Activated effector memory CD4-positive, alpha-beta T cell treated with anti-CD3 and anti-CD28 coated beads, Interleukin-2, amount 50 U/mL, for 16 hours (primary cell): ENCODE results near the gene KCNN3.

Experiments used
- DNase-seq: peaks from one replicate; pipeline ENCODE4 v3.0.0-alpha.2; 2020

The KCNN3 gene

GRCh38 chr1:154767315-154768240 is 102.5 kb downstream of the KCNN3 start:
- peak; percentile 41 for DNase-seq

- peak; percentile 56 for DNase-seq
Measured at GRCh38 chr1:154765970-154766369, 104.1 kb downstream of the KCNN3 start.

DNA sequence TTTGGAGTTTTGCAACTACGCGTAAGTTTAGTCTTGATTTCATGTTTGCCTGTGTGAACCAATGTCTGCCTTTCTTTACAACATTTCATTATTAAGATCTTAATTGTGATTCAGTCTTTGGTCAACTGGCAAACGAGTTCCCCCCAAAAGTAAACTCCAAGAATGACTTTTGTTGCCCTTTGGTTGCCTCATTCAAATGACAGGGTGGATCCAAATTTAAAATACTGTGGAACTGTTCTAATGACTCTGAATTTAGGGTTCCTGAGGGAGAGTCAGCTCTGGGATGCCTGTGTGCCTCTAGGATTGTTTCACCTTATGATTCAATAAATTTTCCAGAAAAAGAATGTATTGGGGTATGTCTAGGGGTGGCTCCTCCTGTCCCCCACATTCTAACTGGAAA is 105.3 kb downstream of the KCNN3 start:
- no peak for DNase-seq

DNA sequence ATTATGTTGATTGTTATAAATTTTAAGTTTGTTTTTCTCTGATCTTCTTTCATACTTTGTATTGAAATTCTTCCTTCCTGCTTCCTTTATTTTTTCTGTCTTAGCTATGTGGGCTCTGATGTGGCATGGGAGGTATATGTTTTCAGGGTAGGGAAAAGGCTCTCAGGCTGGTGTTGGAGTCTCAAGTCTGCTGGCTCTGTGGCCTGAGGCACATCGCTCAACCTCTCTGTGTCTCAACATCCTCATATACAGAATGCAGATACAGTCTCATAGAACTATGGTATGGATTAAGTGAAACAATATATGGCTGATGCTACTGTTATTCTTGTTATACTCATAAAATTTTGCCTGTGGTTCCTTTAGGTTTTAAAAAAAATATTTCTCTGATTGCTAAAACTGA is 105.9 kb downstream of the KCNN3 start:
- no peak for DNase-seq

GRCh38 chr1:154760469-154760933 is 109.6 kb downstream of the KCNN3 start:
- DNase-seq: peak; percentile 95

DNA sequence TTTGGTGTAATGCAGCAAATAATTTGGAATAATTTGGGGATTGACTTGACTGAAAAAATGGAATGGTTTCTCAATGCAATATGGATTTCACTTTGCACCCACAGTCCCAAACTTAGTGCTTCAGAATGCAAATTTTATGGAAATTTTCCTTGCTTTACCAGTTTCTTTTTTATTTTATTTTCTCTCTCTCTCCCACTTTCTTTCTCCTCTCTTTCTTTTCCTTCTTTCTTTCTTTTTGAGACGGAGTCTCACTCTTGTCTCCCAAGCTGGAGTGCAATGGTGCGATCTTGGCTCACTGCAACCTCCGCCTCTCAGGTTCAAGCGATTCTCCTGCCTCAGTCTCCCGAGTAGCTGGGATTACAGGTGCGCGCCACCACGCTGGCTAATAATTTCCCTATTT is 110.3 kb downstream of the KCNN3 start:
- peak; percentile 41 for DNase-seq

DNA sequence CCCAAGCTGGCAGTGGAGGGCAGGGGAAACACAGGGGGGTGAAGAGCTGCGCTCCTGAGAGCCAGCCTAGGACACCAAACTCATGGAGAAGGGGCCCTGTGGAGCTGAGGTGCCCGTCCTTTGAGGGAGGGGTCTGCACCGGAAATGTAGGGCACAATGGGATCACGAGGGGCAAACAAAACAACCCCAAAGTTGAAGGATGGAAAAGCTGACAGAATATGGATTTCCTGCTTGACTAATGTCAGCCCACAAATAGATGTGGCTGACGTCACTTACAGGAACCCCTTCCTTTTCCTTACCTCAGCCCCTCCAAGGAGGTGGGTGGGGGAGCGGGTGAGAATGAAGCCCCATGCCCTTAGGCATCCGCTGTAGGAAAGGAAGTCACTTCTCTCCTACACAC is 110.9 kb downstream of the KCNN3 start:
- DNase-seq: peak; percentile 80

- peak; percentile 45 for DNase-seq
Measured at GRCh38 chr1:154758346-154758745, 111.7 kb downstream of the KCNN3 start.

DNA sequence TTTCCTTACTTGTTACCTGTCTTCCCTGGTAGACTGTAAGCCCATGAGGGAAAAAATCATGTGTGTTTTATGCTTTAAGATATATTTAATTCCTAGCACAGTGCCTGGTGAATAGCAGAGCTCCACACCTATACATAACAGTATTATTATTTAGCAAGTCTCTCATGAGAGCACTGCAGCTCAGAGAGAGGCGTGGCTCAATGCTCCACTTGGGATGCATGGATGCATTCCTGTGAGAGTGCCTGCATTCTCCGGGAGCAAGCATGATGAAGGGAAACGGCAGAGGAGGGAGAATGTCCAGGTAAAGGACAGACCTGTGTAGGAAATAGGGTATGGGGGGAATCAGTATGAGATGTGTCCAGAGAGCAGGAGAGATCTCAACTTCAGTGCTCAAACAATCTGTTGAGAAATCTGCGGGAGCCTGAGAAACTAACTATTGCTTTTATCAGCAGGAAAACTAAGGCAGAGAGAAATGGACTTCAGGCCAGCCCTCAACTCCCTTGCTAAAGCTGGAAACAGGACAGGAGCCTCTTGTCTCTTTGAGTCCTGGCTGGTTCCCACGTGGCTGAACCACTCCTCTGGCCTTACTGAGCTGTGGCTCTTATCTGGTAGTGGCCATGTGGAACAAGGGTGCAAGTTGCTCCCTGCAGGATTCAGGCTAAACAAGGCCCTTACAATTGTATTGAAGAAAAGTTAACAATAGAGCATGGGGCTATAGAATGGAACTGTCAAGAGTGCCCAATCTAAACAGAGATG is 113.1 kb downstream of the KCNN3 start:
- peak; percentile 31 for DNase-seq

GRCh38 chr1:154755858-154756730 is 114.0 kb downstream of the KCNN3 start:
- DNase-seq: peak; percentile 57

DNA sequence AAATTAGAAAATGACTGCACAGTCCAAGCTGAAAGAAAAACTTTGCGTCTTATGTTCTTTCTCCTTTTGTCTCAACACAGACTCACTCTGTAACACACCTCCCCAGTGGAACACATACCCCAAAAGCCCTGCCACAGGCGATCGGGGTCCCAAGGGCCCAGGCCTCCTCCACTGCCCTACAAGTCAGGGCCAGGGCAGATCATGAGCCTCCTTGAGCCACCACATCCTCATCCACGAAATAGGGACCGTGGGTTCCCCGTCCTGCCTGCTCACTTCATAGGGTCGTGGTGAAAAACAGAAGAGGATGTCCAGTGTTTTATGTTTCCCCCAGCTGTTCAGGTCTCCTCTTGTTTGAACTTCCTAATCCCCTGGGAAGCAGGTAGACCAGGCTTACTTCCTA is 116.7 kb downstream of the KCNN3 start:
- DNase-seq: peak; percentile 30

- peak; percentile 59 for DNase-seq
Measured at GRCh38 chr1:154752273-154753030, 117.6 kb downstream of the KCNN3 start.

DNA sequence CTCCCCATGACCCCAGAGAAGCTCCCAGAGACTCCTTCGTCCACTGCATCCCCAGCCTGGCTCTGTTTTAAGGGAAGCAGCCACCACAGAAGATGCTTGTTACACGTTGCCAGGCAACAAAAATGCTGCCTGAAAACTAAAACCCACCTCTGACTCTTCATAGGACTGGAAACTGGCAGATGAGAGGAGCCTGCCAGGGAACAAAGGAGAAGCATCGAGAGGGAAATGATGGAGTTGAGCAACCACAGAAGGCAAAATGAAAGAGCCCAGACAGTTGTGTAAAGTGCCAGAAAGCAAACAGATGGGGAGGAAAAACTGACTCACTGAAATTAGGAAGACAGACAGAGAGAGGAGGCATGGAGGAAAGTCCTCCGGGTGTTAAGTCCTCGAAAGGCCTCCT is 118.4 kb downstream of the KCNN3 start:
- DNase-seq: peak; percentile 47

DNA sequence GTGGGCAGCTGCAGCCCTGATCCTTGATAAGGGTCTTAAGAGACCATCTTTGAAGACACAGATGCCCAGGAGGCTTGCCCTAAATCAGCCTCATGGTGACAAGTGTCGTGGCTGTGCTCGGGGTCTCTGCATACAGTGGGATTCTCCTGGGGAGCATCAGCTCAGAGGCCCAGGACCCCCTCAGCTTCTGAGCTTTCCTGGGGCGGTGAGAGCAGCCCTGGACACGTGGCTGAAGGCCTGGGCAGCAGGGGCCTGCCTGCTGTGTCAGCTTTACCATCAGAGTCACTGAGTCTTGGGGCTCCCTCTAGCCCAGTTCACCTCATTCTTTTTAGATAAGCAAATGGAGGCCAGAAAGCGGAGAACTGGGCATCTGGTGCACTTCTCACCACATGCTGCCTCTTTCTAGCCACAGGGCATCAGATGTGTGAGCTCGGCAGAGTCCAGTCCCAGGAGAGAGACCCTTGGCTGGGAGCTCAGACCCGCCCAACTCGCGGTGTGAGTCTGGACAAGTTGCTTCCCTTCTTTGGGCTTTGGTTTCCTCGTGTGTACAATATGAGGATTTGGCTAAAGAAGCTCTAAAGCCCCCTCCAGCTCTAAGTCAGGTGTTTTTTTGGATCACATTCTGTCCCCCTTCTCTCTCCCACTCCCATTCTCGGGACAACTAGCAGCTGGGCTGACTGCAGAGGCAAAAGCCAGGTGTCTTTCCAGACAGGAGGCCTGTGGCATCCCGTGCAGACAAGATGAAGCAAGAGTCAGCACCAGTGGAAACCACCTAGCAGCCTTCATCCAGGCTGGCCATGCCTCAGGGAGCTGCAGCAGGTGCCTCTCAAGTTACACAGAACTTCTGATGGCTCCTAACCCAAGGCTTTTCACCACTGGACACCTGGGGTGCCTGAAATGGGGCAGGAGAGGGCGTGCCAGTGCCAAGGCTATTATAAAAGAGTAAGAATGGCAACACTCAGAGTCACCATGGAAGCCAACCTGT is 119.1 kb downstream of the KCNN3 start:
- DNase-seq: peak; percentile 46

DNA sequence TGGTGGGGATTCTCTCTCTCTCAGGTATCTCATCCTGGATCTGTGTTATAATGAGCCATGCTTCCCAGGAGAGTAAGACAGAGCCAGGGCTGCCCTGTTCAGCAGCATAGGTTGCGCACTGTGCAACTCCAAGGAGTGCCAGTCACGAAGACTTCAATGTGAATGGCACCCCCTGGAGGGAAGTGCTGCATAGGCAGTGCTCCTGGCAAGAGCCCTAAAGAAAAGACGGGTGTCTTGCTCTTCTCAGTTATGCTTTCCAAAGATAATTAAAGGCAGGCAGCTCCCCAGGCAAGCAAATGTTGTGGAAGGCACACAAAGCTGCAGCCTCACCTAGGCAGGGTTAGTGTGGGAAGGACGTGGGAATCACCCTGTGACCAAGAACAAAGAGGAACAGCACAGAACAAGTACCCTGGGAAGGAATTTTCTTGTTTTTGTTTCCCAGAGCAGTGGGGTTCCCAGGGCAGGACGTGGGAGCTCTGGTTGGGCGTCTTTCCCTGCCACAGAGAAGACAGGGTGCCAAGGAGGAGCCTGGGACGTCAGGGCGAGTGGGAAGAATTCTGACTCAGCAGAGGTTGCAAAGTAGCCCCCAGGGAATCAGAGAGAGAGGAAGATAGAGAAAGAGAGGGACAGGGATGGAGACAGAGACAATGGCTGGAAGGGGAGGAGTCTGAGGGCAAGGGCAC is 120.9 kb downstream of the KCNN3 start:
- peak; percentile 67 for DNase-seq

DNA sequence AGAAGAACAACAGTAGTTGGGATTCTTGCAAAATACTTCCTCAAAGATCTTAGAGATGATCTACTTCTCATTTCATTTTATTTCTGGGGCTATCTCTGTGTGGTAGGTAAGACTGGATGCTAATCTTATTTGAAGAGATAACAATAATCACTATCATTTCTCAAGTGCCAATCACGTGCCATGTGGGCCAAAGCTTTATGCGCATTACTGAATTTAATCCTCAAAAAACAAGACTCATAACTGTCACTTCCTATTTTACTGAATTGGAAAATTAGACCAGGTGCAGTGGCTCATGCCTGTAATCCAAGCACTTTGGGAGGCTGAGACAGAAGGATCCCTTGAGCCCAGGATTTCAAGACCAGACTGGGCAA is 121.7 kb downstream of the KCNN3 start:
- DNase-seq: no peak

DNA sequence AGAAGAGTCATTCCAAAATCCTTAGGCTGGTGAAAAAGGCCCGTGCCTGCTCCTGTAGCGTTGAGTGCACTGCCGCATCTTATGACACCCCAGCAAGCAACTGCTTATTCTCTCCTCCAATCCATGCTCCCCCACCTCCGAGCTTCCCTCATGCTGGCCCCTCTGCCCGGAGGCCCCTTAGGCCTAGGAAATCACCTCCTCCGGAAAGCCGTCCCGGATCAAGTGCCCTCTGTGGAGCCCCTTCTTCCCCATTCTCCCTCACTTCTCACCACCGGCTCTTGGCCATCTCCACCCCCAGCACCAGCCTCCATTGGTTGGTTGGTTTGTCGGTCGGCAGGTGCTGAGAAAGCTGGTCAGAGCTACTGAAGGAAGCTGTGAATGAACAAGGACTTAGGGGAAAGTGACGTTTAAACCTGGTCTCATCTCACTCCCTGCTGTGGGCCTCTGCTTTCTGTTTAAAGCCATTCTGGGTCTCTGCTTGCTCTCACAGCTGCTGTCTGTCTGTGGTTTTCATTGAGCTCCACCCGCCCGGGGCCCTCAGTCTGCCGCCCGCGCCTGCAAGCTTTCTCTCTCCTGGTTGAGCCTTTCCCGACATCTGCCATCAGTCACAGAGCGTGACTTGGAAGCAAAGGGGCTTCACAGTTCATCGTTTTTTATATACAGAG is 122.2 kb downstream of the KCNN3 start:
- DNase-seq: peak; percentile 77

- peak; percentile 55 for DNase-seq
Measured at GRCh38 chr1:154747380-154747739, 122.7 kb downstream of the KCNN3 start.

DNA sequence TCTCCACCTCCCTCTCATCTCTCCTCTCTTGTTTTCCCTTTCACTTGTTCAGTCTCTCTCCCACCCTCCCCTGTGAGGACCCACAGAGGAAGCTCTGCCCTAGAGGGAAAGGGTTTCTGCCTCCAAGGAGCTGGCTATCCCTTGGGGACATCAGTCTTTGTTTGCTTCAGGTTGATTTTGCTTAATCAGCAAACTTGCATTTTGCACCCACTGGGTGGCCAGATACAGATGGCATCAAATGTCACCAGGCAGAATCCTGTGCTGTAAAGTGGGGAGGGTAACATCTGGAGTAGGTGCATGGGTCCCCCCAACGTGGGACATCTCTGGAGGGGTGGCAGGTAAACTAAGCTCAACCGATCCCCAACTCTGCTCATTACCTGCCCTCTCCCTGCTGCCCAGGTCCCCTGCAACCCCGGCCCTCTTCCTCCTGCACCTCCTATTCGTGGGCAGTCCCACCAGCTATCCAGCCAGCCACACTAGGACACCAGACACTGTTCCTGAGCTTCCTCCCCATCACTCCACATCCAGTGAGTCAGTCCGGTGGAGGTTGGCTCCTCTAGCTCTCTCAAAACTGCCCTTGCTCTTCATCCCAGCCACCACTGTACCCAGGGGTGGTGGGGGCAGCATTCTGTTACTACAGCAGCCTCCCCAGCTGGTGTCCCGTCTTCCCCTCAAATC is 123.3 kb downstream of the KCNN3 start:
- DNase-seq: peak; percentile 43
